Measurements from ENCODE around the gene FTO.

Gene FTO

DNA sequence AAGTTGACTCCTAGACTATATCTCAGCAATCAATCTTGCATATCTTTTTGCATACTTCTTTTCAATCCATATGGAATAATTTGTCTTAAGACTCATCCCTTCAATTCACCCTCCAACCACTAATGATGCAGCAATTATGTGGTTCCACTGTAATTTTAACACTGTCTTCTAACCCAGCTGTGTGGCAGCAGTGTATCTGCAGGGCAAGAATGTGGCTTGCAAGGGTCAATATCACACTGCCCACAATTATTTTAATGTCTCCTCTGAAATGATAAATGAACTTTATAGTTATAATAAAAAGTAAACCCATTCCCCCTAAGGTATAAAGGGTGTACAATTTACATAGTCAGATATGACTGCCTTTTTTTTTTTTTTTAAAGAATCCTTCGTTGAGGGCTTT, 48.6 kb downstream of the FTO start:
- H3K4me3 ChIP-seq (ENCODE audit: low read depth, low read length), result no peak overlapping the region
- ChIA-PET POLR2A (no interaction called here), CTCF (interaction anchor here (3.0 kb wide), 1 partner anchor 10 kb away, joined by 19 read pairs; no protein-coding TSS in a partner anchor)
- TF ChIP-seq, protein P1, sequence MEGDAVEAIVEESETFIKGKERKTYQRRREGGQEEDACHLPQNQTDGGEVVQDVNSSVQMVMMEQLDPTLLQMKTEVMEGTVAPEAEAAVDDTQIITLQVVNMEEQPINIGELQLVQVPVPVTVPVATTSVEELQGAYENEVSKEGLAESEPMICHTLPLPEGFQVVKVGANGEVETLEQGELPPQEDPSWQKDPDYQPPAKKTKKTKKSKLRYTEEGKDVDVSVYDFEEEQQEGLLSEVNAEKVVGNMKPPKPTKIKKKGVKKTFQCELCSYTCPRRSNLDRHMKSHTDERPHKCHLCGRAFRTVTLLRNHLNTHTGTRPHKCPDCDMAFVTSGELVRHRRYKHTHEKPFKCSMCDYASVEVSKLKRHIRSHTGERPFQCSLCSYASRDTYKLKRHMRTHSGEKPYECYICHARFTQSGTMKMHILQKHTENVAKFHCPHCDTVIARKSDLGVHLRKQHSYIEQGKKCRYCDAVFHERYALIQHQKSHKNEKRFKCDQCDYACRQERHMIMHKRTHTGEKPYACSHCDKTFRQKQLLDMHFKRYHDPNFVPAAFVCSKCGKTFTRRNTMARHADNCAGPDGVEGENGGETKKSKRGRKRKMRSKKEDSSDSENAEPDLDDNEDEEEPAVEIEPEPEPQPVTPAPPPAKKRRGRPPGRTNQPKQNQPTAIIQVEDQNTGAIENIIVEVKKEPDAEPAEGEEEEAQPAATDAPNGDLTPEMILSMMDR (IDR thresholded peaks at IDR 0.05; ENCODE audit: insufficient read depth, low read length, missing control alignments), result no peak
- no peak for DNase-seq (ENCODE audit: low read depth, low spot score)

DNA sequence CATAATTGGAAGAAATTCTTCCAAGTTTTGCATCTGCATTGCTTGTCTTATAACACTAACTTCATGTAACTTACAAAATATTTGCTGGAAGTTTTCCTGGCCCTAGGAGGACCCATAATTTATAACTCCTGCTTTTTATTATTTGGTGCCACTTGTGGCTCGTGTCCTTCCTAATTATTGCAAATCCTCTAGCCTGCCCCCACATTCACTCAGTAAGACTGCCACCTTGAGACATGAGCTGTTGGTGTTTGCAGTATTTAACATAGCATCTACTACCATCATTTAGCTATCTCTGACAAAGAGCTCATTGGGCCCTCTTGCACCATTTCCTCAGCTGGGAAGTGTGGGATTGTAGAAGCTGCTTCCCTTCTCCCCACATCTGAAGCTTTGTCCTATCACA, 49.5 kb downstream of the FTO start:
- POLR2A ChIA-PET, result no interaction called here
- DNase-seq (ENCODE audit: low read depth, low spot score), result no peak
- TF ChIP-seq, protein P1 (IDR thresholded peaks at IDR 0.05; ENCODE audit: insufficient read depth, low read length, missing control alignments), result no peak
- no peak overlapping the region for H3K4me3 ChIP-seq (ENCODE audit: low read depth, low read length)
- CTCF ChIA-PET, result interaction anchor here (1.1 to 3.0 kb wide), 3 partner anchors 8 to 16 kb away, joined by 3 to 19 read pairs (median 5); no protein-coding TSS in a partner anchor

- ChIA-PET POLR2A (no interaction called here), CTCF (interaction anchor here (0.6 to 3.0 kb wide), 6 partner anchors 10 to 206 kb away, joined by 3 to 19 read pairs (median 4); no protein-coding TSS in a partner anchor)
- no peak overlapping the region for H3K4me3 ChIP-seq (ENCODE audit: low read depth, low read length)
- no peak for DNase-seq (ENCODE audit: low read depth, low spot score)
- TF ChIP-seq, protein P1 (IDR thresholded peaks at IDR 0.05; ENCODE audit: insufficient read depth, low read length, missing control alignments), result no peak
Measured at GRCh38 chr16:53755026-53755910, 51.3 kb downstream of the FTO start.

- POLR2A ChIA-PET, result no interaction called here
- H3K4me3 ChIP-seq (ENCODE audit: low read depth, low read length), result no peak overlapping the region
- no peak for DNase-seq (ENCODE audit: low read depth, low spot score)
- TF ChIP-seq, protein P1 (IDR thresholded peaks at IDR 0.05; ENCODE audit: insufficient read depth, low read length, missing control alignments), result no peak
- CTCF ChIA-PET, result interaction anchor here (0.6 to 2.0 kb wide), 6 partner anchors 10 to 207 kb away, joined by 3 to 9 read pairs (median 4); no protein-coding TSS in a partner anchor
Measured at GRCh38 chr16:53756275-53756996, 52.5 kb downstream of the FTO start.

- TF ChIP-seq, protein P1 (IDR thresholded peaks at IDR 0.05; ENCODE audit: insufficient read depth, low read length, missing control alignments), result no peak
- ChIA-PET CTCF (interaction anchor here (2.0 kb wide), 1 partner anchor 14 kb away, joined by 9 read pairs; no protein-coding TSS in a partner anchor), POLR2A (no interaction called here)
- no peak overlapping the region for H3K4me3 ChIP-seq (ENCODE audit: low read depth, low read length)
- no peak for DNase-seq (ENCODE audit: low read depth, low spot score)
Measured at GRCh38 chr16:53757971-53758609, 54.1 kb downstream of the FTO start.
